Caki2 (cell line): Measurements from ENCODE around the gene CFAP97D2. TPM values are rescaled to one million over a fixed set of nuclear protein-coding genes. Genes with fewer than 3 reads are reported as not detected.
"Not testable (repeated sequence)": the region's sequence is repeated elsewhere in the genome, so short reads cannot be mapped to it uniquely, and the experiment has no call there.

Source experiments
- DNase-seq: peaks from one replicate; pipeline ENCODE4 v3.0.0-alpha.2; 2015; ENCODE audit warnings: low read depth
- in situ Hi-C: cut with HindIII; loops from 2 replicates; pipeline ENCODE4 v1.10.0; 2016; ENCODE audit warnings: low sequenced_read_pairs, low pct_unique_long_range_greater_than_20kb, mixed read lengths
- total RNA-seq: library from RNA; depleted of rRNA; stranded (reverse); fragments of >200 nt; shearing (Covaris generic); gene quantifications from 2 replicates; pipeline ENCODE4 v1.2.3, GENCODE V29; 2014; ENCODE audit warnings: low replicate concordance; rRNA removed

Gene CFAP97D2
- not detected in 2 replicates for total RNA-seq

- in situ Hi-C loops = no loop called here
- DNase-seq = no peak
Observed at GRCh38 chr13:114179087-114179658, at the start of gene CFAP97D2. Gene CFAP97D2, plus strand, starts transcription at chr13:114179257. Its CDS starts 74 bp downstream, at chr13:114179331.

- in situ Hi-C loops = no loop called here
- no peak for DNase-seq
Observed at GRCh38 chr13:114129649-114130062, 49.4 kb upstream of the CFAP97D2 start.

- no peak for DNase-seq
- in situ Hi-C loops = no loop called here
Observed at GRCh38 chr13:114130131-114130836, 48.8 kb upstream of the CFAP97D2 start.

- in situ Hi-C loops = no loop called here
- DNase-seq = peak; percentile 64
Observed at GRCh38 chr13:114130837-114131582, 48.0 kb upstream of the CFAP97D2 start.

- in situ Hi-C loops = no loop called here
- DNase-seq = no peak
Observed at GRCh38 chr13:114131583-114132418, 47.3 kb upstream of the CFAP97D2 start.

GRCh38 chr13:114132419-114133121, 46.5 kb upstream of the CFAP97D2 start, which contains the start of gene RASA3:
Gene RASA3, minus strand, starts transcription at chr13:114132623. Its CDS starts 134 bp downstream, at chr13:114132489.
- in situ Hi-C loops = no loop called here
- DNase-seq = peak; percentile 64

GRCh38 chr13:114133126-114133525, 45.9 kb upstream of the CFAP97D2 start:
- DNase-seq, in situ Hi-C loops: not testable (repeated sequence)

- in situ Hi-C loops, DNase-seq: not testable (repeated sequence)
Observed at GRCh38 chr13:114133552-114133951, 45.5 kb upstream of the CFAP97D2 start.

- in situ Hi-C loops = no loop called here
- DNase-seq = peak; percentile 61
Observed at GRCh38 chr13:114134111-114134943, 44.7 kb upstream of the CFAP97D2 start.

- no peak for DNase-seq
- in situ Hi-C loops = no loop called here
Observed at GRCh38 chr13:114134944-114135610, 44.0 kb upstream of the CFAP97D2 start.

- in situ Hi-C loops = no loop called here
- no peak for DNase-seq
Observed at GRCh38 chr13:114135731-114136171, 43.3 kb upstream of the CFAP97D2 start.

GRCh38 chr13:114136576-114136975, 42.5 kb upstream of the CFAP97D2 start:
- DNase-seq = no peak
- in situ Hi-C loops = no loop called here

- DNase-seq = no peak
- in situ Hi-C loops = no loop called here
Observed at GRCh38 chr13:114140131-114140905, 38.7 kb upstream of the CFAP97D2 start.

- DNase-seq = no peak
- in situ Hi-C loops = no loop called here
Observed at GRCh38 chr13:114140906-114141250, 38.2 kb upstream of the CFAP97D2 start.

GRCh38 chr13:114141261-114141996, 37.6 kb upstream of the CFAP97D2 start:
- in situ Hi-C loops = no loop called here
- DNase-seq = no peak
